ENCODE results near the gene VEGFC.

VEGFC gene

GRCh38 chr4:176839656-176840055 is 46.9 kb upstream of the VEGFC start:
- no peaks in the 10 kb centered on the region for H4K20me1 ChIP-seq (ENCODE audit: insufficient read depth, low read length)
- no peak overlapping the region for H3K4me2 ChIP-seq (ENCODE audit: low read length)
- no peak overlapping the region for H3K4me3 ChIP-seq (ENCODE audit: low read depth, low read length, poor library complexity, severe bottlenecking)
- TF ChIP-seq EZH2 (IDR thresholded peaks at IDR 0.05; ENCODE audit: borderline replicate concordance, low read length) = no peak
- TF ChIP-seq, protein P1, sequence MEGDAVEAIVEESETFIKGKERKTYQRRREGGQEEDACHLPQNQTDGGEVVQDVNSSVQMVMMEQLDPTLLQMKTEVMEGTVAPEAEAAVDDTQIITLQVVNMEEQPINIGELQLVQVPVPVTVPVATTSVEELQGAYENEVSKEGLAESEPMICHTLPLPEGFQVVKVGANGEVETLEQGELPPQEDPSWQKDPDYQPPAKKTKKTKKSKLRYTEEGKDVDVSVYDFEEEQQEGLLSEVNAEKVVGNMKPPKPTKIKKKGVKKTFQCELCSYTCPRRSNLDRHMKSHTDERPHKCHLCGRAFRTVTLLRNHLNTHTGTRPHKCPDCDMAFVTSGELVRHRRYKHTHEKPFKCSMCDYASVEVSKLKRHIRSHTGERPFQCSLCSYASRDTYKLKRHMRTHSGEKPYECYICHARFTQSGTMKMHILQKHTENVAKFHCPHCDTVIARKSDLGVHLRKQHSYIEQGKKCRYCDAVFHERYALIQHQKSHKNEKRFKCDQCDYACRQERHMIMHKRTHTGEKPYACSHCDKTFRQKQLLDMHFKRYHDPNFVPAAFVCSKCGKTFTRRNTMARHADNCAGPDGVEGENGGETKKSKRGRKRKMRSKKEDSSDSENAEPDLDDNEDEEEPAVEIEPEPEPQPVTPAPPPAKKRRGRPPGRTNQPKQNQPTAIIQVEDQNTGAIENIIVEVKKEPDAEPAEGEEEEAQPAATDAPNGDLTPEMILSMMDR (IDR thresholded peaks at IDR 0.05; ENCODE audit: low read length) = no peak
- no peaks in the 10 kb centered on the region for H3K9me3 ChIP-seq (ENCODE audit: low read length)
- H3K79me2 ChIP-seq (ENCODE audit: insufficient read depth, low read length) = no peaks in the 10 kb centered on the region
- H3K9me2 ChIP-seq (ENCODE audit: low read depth, low read length) = no peaks in the 10 kb centered on the region
- H3K9ac ChIP-seq (ENCODE audit: low read length) = no peak overlapping the region
- no peaks in the 10 kb centered on the region for H3K36me3 ChIP-seq (ENCODE audit: insufficient read depth, low read length)
- no peaks in the 10 kb centered on the region for H3K4me1 ChIP-seq (ENCODE audit: insufficient read depth, low read length, severe bottlenecking)
- no peaks in the 10 kb centered on the region for H3K27me3 ChIP-seq (ENCODE audit: insufficient read depth, low read length)
- no peak overlapping the region for H3K27ac ChIP-seq (ENCODE audit: low read depth, low read length, poor library complexity, severe bottlenecking)
- H3F3A ChIP-seq (ENCODE audit: insufficient read depth, low read length) = no peaks in the 10 kb centered on the region
- H2AFZ ChIP-seq (ENCODE audit: low read length) = no peak overlapping the region

DNA sequence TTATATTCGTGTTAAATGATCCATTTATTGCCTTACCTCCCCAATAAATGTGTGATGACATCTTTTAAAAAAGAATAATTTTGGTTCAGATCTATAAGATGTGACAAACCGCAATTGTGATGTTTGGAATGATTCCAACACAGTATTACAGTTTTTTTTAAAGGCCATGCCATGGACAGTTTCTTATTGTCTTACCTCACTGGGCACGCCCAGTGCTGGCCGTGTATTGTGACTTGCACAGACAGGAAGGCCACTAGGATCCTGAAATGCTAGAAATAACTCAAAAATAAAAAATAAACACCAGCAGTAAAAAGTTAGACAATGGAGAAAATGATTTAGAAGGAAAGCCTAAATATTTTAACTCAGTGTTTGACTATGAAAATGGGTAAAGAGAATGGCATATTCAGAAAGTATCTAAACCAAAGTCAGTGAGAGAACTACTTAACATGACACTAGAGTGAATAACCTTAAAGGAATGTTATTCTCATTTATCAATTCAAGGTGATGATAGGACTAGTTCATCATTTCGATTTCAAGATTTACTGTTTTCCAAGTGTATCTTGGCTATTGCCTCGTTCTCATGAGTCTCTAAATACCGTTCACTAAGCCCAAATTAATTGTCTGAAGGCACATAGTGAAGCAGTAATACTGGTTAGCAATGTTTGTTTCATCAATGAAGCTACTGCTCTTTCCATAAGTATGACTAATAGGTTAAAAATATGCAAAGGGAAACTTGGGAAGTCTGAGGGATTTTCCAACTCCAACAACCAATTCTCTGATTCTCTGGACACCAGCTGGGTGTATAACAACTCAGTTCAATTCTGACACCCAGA is 46.1 kb upstream of the VEGFC start:
- no peak overlapping the region for H3K4me3 ChIP-seq (ENCODE audit: low read depth, low read length, poor library complexity, severe bottlenecking)
- no peak overlapping the region for H3K27ac ChIP-seq (ENCODE audit: low read depth, low read length, poor library complexity, severe bottlenecking)
- no peak overlapping the region for H3K4me2 ChIP-seq (ENCODE audit: low read length)
- H3K9me3 ChIP-seq (ENCODE audit: low read length) = no peaks in the 10 kb centered on the region
- H3K9me2 ChIP-seq (ENCODE audit: low read depth, low read length) = no peaks in the 10 kb centered on the region
- no peak overlapping the region for H2AFZ ChIP-seq (ENCODE audit: low read length)
- no peaks in the 10 kb centered on the region for H3K27me3 ChIP-seq (ENCODE audit: insufficient read depth, low read length)
- no peaks in the 10 kb centered on the region for H3K4me1 ChIP-seq (ENCODE audit: insufficient read depth, low read length, severe bottlenecking)
- H3K36me3 ChIP-seq (ENCODE audit: insufficient read depth, low read length) = no peaks in the 10 kb centered on the region
- H4K20me1 ChIP-seq (ENCODE audit: insufficient read depth, low read length) = no peaks in the 10 kb centered on the region
- no peak overlapping the region for H3K9ac ChIP-seq (ENCODE audit: low read length)
- no peaks in the 10 kb centered on the region for H3K79me2 ChIP-seq (ENCODE audit: insufficient read depth, low read length)
- TF ChIP-seq EZH2 (IDR thresholded peaks at IDR 0.05; ENCODE audit: borderline replicate concordance, low read length) = no peak
- TF ChIP-seq, protein P1 (IDR thresholded peaks at IDR 0.05; ENCODE audit: low read length) = no peak
- no peaks in the 10 kb centered on the region for H3F3A ChIP-seq (ENCODE audit: insufficient read depth, low read length)

GRCh38 chr4:176837169-176837895 is 44.6 kb upstream of the VEGFC start:
- Histone ChIP-seq H3K9me2 (ENCODE audit: low read depth, low read length) (no peaks in the 10 kb centered on the region), H3F3A (ENCODE audit: insufficient read depth, low read length) (no peaks in the 10 kb centered on the region), H3K36me3 (ENCODE audit: insufficient read depth, low read length) (no peaks in the 10 kb centered on the region), H3K27me3 (ENCODE audit: insufficient read depth, low read length) (no peaks in the 10 kb centered on the region), H3K4me3 (ENCODE audit: low read depth, low read length, poor library complexity, severe bottlenecking) (no peak overlapping the region), H2AFZ (ENCODE audit: low read length) (no peak overlapping the region), H4K20me1 (ENCODE audit: insufficient read depth, low read length) (no peaks in the 10 kb centered on the region), H3K4me2 (ENCODE audit: low read length) (no peak overlapping the region), H3K27ac (ENCODE audit: low read depth, low read length, poor library complexity, severe bottlenecking) (no peak overlapping the region), H3K4me1 (ENCODE audit: insufficient read depth, low read length, severe bottlenecking) (no peaks in the 10 kb centered on the region), H3K9ac (ENCODE audit: low read length) (no peak overlapping the region), H3K79me2 (ENCODE audit: insufficient read depth, low read length) (no peaks in the 10 kb centered on the region), H3K9me3 (ENCODE audit: low read length) (no peaks in the 10 kb centered on the region)
- no peak for TF ChIP-seq EZH2 (IDR thresholded peaks at IDR 0.05; ENCODE audit: borderline replicate concordance, low read length)
- TF ChIP-seq, protein P1 (IDR thresholded peaks at IDR 0.05; ENCODE audit: low read length) = no peak

All from OCI-LY1 (cell line).